ENCODE data around the gene TGOLN2.
A peak's percentile ranks its signal among the peaks of the same experiment; 100 is the strongest.
"Not testable (repeated sequence)": the region's sequence is repeated elsewhere in the genome, so short reads cannot be mapped to it uniquely, and the experiment has no call there.

The TGOLN2 gene

DNA sequence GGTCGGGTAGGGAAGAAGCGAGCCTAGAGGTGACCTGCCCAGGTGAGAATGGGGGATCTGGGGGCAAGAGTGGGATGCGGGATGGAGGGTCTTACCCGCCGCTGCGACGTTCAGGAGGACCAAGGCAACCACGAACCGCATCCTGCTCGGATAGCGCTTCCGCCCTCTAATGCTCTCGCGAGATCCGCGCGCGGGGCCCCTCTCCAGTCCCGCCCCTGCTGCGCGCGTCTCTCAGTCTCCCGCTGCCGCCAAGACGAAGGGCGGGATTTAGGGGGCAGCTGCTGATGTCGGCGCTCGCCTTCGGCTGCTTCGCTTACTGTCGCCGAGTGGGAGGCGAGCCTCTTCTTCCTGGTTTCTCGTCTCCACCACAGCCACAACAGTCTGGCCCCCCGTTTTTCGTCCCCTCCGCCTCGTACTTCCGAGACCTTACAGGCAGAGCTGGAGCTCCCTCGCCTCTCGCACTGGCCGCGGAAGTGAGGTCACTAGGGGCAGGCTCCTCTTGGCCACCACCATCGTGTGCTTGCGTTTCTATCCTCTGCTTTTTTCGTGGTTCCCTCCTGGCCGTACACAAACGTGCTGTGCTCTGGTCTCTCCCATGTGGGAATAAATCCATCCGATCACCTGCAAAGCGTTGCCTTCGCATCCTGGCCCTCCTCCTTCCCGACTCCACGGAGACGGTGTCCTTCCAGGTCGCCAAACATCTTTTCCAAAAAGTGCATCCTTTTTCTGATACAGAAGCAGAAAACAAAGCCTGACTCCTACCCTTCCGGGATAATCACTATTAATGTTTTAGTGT, at the start of gene TGOLN2:
TSS of gene TGOLN2 (minus strand) at position 168 of the 796 bp plus-strand sequence. CDS start at position 141, 27 bp downstream.
- DNase-seq, result peak; percentile 64

DNA sequence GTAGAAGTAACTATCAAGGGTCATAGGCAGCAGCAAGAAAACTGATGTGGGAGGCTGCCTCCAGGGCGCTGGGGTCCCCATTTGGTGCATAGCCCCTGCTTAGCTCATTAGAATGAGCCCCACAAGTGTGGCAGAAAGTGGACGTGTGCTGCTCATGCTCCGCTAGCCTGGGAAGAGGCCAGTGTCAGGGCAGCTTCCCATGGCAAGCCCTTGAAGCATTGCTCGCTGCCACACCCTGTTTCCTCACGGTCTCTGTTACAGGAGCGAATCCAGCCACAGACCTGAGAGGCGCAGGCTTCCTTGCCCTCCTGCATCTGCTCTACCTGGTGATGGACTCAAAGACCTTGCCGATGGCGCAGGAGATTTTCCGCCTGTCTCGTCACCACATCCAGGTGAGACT, 49.3 kb upstream of the TGOLN2 start:
- DNase-seq, result no peak

DNA sequence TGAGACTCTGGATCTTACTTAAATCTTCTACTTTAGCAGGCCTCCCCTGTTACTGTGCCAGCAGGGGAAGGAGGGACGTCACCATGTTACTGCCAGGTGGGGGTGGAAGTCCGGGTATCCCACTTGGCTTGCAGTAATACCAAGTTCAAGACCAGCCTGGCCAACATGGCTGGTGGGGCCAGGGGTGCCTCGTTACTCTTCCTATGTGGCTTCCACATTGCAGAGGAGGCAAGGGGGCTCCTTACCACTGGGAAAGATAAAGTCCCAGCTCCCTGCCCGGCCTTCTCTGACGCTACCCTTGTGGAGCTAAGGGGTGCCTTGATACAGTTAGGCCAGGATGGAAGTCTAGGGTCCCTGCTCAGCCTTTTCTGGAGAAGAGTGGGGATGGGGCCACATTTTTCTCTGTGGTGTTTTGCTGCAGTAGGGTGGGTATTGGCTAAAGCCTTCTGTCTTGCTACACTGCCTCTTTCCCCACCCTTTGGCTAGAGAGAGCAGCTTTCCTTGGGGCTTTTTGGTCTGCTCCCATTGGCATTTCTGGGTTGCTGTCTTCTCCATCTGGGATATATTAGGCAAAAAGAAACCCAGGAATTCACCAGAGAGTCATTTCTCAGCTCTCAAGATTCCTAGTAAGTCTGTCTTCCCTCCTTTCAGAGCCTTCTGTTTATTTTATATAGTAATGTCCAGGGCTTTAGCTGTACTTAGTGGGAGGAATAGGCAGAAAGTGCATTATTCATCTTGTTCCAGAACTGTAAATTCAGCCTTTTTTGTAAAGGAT, 48.7 kb upstream of the TGOLN2 start:
- no peak for DNase-seq

DNA sequence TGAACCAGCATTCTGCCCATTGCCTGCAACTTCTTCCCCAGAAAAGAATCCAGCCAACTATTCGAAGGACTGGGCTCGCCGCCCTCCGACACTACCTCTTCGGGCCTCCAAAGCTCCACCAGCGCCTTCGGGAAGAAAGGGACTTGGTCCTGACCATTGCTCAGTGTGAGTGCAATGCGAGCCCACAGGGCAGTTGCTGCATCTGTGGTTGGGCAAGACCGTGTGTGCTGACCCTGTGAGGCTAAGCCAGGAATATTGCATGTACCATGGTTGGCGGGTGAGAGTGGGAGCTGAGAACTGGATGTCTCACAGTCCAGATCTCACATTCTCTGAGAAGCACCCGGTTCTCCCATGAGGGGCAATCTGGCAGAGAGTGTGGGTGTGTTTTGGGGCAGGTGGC, 43.3 kb upstream of the TGOLN2 start:
- no peak for DNase-seq

DNA sequence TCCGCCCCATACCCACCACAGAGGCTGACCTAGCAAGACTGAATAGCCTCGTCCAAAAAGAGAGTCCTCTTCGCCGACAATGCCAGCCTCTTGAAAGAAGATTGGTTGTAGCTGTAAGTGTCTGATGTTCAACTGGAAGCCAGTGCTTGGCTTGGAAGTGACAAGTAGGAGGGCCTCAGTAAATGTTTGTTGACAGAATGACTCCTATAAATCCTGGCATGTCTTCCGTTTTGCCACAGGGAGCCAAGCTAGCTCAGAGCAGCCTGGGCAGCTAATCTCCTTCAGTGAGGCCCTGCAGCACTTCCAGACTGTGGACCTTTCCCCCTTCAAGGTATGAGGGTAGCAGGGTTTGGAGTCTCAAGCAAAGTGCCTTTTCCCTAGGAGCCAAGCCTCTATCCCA, 41.7 kb upstream of the TGOLN2 start:
- no peak for DNase-seq

DNA sequence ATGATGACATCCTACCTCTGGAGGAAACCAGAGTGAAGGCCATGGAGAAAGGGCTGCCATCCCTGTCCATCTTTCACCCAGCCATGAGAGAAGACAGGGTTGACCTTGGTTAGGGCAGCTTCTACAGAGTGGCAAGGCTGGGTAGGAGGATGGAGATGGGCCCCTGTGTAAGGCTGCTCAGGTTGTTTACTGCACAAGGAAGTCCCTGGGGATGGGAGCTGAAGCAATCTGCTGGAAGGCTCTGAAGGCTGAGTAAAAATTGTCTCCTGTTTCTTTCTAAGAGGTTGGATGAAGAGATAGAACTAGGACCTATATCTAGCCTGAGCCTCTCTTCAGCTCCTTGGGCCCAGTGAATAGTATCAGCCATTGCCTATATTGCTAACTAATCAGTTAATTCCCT, 41.1 kb upstream of the TGOLN2 start:
- no peak for DNase-seq

DNA sequence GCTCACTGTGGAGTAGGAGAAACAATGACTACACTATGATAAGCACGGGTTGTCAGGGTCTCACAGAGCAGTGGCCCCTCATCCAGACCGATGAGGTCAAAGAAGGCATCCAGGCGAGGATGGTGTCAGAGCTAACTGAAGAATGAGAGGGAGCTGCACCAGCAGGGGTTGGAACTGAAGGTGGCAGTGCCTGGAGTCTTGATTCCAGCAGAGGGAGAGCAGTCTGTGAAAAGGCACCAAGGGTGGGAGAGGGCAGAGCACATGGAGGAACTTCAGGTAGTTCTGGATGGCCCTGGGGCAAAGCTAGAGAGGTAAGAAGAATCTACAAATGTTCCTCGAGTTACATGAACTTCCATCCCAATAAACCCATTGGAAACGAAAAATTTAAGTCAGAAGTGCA, 39.4 kb upstream of the TGOLN2 start:
- DNase-seq, result no peak

DNA sequence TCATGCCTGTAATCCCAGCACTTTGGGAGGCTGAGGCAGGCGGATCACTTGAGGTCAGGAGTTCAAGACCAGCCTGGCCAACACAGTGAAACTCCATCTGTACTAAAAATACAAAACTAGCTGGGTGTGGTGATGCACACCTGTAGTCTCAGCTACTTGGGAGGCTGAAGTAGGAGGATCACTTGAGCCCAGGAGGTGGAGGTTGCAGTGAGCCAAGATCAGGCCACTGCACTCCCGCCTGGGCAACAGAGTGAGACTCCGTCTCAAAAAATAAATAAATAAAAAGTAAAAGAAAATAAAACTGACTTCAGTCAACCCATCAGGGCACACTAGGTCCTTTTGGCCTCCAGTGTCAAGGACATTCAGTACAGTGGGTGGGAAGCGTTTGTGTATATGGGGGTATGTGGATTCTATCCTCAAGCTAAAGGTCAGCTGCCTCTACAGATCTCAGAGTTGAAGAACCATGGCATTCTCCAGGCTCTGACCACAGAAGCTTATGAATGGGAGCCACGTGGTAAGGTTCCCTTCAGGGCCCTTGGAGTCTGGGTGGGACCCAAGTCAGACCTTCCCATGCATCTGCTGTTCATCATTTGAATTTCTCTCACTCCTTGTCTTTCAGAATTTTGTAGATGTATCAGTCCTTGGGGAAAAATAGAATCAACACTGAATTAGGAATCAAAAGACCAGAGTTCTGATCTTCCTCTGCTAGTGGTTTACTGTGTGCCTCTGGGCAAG, 35.0 kb upstream of the TGOLN2 start:
- DNase-seq, result not testable (repeated sequence)

DNA sequence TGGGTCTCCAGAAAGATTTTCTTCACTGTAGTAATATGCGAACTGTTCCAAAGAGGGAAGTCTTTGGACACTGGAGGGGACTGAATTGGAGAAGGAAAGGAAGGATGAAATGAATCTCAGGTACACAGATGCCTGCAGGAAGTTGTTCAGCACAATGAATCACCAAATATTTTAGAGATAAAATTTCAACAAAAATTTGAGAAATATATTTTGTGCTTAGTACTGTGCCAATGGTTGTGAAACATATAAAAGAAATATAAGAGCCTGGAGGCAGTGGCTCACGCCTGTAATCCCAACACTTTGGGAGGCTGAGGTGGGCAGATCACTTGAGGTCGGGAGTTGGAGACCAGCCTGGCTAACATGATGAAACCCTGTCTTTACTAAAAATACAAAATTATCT, 29.9 kb upstream of the TGOLN2 start:
- DNase-seq, result no peak

DNA sequence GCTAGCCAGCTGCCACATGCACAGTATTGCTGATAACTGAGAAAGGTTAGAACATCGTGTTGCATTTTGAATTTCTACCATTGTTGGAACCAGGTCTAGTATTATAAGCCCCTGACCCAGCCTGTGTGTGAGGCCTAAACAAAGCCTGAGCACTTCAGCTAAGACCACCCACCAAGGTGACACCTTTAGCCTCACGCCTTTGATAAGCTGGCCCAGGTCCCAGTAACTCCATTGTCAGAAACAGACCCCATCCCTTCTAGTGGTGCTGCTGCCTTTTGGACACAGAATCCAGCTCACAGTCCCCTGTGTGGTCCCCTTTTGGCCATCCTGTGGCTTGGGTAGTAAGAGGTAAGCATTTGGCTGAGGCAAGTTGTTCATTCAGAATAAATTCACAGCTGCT, 28.4 kb upstream of the TGOLN2 start:
- no peak for DNase-seq

DNA sequence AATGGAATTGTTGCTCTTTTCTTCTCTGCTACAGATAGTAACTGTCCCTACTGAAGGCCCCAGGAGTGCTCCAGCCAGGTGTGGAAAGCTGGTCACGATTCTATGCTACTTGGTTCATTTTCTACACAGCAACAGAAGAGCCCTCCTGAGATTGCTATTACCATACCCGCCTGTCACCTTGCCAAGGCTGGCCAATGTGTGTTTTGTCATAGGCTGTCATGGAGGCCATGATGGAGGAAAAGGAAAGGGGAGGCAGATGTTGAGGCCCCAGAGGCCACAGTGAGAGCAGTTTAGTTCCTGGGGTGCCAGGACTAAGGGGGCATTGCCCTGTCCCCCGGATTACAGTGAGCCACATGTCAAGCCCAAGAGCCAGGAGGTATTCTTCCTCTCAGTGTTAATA, 27.7 kb upstream of the TGOLN2 start:
- no peak for DNase-seq

DNA sequence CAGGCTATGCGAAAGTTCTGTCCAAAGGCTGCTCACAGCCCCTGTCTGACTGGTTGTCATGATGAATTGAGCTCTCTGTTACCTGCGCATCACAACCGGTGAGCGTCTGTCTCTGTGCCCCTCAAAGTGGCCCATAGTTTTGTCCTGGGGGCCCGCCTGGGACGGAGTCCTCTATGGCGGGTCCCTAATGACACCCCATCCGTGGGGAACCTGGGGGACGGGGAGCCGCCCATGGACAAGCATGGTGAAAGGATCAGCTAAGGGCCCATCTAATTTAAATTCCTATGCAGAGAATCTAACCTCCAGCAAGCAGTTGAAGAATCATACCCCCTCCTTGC, 27.3 kb upstream of the TGOLN2 start:
- no peak for DNase-seq

DNA sequence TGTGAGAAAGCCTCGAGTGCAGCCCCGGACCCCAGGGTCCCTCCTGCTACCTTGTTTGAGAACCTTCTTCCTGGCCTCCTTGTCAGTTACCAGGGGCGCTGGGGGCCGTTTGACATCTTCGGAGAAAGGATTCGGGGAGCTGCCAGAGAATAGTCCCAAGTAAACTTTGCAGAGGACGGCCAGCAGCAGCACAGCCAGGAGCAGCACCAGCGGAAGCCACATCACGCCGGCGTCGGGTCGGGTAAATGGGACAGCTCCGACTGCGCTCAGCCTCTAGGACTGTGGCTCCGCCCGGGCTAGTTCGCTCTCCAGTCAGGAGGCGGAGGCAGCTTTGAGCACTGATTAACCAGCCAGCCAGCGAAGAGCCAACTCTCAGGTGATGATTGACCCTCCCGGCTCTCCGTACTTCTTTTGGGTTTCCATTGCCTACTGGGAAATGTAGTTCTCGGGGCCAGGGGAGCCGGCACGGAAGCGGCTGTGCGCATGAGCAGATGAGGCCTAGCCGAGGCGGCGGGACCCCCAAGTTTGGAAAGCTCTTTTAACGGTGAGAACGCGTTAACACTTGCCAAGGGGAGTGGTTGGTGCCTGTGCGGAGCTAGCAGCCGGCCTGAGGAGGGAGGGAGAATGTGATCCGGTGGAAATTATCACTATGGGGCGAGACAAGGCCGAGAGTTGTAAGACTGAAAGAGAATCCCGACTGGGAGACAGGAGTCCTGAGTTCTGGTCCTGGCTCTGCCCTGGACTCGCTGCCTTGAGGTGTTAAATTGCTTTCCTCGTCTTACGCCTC, 26.7 kb upstream of the TGOLN2 start, which contains the start of the genes ELMOD3 and RETSAT:
TSS of gene ELMOD3 (plus strand) at position 484 of the 787 bp plus-strand sequence. CDS start 2,430 bp downstream, outside the sequence.
TSS of gene RETSAT (minus strand) at position 243 of the 787 bp plus-strand sequence. CDS start at position 222, 21 bp downstream.
- peak; percentile 89 for DNase-seq

DNA sequence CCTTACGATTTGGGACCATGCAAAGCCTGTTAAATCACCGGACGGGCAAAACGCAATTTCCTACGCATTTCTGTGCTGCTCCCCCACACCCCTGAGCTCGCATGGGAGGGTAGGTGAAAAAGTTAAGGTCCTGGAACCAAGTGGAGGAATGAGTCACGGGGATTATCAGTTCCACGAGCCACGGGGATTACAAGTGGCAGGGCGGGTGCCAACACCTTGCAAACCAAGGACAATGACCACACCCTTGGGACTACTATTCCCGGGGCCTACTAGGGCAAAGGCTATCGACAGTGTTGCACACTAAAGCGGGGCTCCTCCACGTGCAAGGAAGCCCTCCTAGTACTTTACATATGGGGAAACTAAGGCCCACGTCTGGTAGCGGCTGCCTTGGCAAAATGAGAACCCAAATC, 26.1 kb upstream of the TGOLN2 start:
- no peak for DNase-seq

DNA sequence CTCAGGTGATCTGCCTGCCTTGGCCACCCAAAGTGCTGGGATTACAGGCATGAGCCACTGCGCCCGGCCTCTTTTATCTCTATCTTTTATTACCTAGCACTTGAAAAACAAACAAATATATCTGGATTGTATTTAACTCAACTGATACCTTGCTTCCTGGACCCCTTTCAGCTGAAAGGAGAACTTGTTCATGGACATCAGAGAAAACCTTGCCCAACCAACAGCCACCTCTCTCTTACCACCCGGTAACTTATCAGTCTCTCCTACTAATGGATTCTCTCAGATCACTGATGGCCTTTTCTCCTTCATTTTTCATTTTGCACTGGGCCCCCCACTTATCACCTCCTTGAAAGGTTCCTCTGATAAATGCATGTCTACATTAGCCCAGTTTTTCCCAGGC, 19.8 kb upstream of the TGOLN2 start:
- DNase-seq, result no peak

DNA sequence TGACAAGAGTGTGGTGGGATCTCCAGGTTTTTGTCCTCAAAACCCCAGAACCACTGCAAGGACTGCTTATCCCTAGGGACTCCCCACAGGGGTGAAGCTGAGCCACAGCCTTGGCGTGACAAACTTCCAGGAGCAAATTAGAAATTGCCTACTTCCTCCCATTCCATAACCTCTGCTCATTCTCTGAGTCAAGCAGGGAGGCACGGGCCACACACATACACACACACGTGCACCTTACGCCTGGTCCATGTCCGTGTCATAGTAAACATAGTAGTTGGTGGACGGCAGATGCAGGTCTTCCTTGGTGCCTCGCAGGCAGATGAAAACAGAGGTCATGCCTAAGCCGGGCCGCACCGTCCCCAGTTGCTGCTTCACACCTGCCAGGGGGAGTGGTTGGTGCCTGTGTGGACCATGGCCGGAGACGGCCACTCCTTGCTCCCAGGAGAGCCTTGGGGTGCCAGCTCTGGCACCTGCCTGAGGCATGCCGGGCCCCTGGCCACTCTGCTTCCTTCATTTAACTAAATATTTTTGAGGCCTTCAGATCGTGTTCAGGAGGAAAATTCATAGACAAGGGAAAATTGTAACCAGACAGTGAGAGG, 16.7 kb upstream of the TGOLN2 start:
- no peak for DNase-seq

DNA sequence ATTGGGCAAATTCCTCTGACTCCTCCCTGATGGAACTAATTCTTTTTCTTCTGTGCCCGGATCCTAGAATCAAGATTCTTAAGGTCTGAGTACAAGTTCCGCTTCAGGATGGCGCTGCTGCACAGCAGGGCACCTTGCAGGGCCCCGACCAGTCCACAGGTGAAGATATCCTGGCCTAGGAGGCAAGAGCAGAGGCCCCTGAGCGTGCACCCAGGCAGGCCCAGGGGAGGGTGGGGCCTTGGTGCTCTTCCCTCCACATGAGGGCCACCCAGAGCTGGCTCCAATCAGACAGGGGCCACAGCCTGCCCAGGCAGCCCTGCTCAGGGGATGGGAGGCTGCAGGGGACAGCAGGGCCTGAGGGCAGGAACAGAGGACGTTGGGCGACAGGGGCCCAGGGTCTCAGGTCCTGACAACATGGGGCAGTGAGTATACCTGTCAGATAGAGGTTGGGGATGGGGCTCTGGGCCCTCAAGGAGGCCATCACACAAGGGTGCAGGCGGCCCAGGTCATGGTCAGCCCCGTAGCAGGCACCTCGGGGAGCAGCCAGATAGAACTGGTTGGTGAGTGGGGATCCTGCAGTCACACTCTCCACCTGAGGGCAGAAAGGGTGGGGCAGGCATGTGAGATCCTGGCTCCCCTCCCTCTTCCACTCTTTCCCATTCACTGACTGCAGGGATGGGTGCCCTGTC, 15.6 kb upstream of the TGOLN2 start:
- not testable (repeated sequence) for DNase-seq

DNA sequence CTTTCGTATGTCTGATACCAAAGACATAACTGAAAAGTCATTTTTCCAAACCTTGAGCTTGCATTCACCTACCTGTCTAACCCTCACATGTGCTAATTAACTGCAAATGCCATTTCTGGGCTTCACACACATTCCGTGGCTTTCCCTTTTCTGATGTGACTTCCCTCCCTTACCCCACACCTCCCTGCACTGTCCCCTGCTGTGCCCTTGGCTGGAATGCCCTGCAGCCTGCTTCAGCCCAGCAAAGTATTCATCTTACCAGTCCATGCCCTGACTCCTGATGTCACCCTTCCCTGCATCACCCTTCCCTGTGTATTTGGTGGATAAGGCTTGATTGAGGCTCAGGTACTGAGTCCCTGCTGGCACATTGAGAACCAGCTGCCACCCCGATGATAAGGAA, 14.4 kb upstream of the TGOLN2 start:
- no peak for DNase-seq

DNA sequence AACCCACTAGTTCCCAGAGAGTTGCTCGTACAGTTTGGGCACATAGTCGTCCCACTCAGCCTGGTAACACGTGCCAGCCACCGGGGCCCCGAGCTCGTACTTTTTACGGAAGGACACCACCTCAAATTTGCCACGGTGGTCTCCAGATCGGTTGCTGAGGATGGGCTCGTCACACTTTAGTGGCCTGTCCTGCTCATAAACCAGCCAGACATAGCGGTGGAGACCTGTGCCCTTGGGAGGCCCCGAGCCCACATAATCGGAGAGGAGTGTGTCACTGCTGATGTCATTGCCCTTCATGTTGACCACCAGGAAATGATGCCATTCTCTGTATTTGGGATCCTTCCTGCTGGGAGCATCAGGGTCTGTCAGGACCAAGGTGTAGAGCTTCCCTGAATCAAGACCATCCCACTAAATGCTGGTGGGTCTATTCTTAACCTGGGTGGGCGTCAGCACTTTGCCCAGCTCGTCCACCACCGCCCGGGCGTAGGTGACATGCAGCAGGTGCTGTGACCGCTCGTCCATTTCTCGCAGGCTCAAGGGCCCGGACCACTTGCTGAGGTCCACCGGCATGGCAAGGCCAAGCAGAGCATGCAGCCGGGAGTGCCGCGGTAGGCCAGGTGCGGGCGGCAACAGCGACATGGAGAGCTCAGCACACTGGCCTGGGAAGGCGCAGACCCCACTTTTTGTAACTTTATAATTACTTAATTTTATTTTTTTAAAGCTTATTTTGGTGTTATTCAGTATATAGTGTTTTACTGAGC, 13.7 kb upstream of the TGOLN2 start:
- no peak for DNase-seq

DNA sequence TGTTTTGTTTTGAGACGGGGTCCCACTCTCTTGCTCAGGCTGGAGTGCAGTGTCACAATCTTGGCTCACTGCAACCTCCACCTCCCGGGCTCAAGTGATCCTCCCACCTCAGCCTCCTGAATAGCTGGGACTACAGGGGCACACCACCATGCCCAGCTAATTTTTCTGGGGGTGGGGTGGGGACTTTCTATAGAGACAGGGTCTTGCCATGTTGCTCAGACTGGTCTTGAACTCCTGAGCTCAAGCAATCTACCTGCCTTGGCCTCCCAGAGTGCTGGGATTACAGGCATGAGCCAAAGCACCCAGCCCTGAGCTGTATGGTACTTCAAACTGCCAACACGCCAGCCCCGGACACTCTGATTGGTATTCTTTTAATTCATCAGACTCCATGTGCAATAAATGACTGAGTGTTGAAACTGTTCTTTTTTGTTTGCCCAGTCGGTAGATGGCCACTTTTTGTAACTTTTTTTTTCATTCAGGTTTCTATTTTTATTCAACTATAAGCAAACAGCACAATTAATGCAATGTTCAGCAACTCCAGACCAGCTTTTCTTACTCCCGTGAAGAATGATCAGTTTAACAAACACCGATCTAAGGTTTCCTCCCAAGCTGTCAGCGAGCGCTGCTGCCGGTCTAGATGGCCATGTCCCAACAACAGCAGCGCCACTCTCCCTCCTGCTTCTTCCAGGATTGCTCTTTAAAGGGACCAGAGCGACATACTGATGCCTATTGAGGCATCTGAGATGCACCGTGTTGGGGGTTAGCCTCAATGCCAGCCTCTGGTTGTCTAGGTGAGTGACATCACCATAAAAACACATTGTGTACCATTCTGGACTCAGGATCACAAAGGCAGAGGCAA, 12.5 kb upstream of the TGOLN2 start:
- no peak for DNase-seq
